NCI-H1048 (cell line): ENCODE measurements around the gene GTF2H2.
"Not testable (repeated sequence)": the region's sequence is repeated elsewhere in the genome, so short reads cannot be mapped to it uniquely, and the experiment has no call there.

Experiments used
- DNase-seq: peaks from one replicate; lab custom pipeline; 2025; lab: John Stamatoyannopoulos, UW

GTF2H2 gene

GRCh38 chr5:71067262-71067928 is at the start of gene GTF2H2:
Gene GTF2H2, minus strand, starts transcription at chr5:71067676. Its CDS starts 4,913 bp downstream, at chr5:71062763.
- not testable (repeated sequence) for DNase-seq

GRCh38 chr5:71109730-71110275 is 42.3 kb upstream of the GTF2H2 start:
- not testable (repeated sequence) for DNase-seq

GRCh38 chr5:71099996-71100395 is 32.5 kb upstream of the GTF2H2 start:
- not testable (repeated sequence) for DNase-seq

DNA sequence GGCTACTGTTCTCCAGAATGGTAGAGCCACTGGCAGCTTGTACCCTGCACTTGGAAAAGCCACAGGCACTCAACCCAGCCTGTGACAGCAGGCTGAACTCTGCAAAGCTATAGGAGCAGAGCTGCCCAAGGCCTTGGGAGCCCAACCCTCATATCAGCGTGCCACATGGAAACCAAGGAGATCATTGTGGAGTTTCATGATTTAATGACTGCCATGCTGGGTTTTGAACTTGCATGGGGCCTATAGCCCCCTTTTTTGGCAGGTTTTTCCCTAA is 30.4 kb upstream of the GTF2H2 start:
- DNase-seq = not testable (repeated sequence)

DNA sequence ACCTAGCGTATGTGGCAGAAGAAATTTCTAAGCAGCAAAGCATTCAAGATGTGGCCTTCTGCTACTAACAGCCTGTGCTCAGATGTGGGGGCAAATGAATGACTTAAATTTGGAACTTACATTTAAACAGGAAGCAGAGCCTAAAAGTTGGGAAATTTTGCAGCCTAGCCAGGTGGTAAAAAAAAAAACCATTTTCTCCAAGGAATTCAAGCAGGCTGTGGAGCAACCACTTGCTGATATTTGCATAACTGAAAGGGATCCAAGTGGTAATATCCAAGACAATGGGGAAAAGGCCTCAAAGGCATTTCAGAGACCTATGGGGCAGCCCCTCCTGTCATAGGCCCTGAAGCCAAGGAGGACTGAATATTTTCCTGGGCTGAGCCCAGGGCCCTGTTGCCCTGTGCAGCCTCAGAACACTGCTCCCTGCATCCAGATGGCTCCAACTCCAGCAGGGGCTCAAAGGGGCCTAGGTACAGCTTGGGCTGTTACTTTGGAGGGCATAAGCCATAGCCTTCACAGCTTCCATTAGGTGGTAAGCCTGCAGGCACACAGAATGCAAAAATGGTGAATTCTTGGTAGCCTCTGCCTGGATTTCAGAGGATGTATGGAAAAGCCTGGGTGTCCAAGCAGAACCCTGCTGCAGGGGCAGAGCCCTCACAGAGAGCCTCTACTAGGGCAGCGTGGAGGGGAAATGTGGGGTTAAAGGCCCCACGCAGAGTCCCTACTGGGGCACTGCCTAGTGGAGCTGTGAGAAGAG is 29.9 kb upstream of the GTF2H2 start:
- DNase-seq = not testable (repeated sequence)

- not testable (repeated sequence) for DNase-seq
Measured at GRCh38 chr5:71089773-71090172, 22.3 kb upstream of the GTF2H2 start.

DNA sequence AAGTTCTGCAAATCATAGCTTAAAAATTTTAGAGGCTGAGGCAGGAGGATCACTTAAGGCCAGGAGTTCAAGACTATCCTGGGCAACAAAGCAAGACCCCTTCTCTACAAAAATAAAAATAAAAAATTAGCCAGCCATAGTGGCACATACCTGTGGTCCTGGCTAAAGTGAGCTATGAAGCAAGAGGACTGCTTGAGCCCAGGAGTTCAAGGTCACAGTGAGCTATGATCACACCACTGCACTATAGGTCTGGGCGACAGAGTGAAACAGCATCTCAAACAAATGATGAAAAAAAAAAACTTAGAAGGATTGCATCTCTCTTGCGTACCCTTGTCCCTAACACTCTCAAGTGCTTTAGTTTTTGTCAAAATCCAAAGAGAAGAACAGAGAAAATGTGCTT is 21.3 kb upstream of the GTF2H2 start:
- DNase-seq = not testable (repeated sequence)

GRCh38 chr5:71086145-71086544 is 18.7 kb upstream of the GTF2H2 start:
- not testable (repeated sequence) for DNase-seq

DNA sequence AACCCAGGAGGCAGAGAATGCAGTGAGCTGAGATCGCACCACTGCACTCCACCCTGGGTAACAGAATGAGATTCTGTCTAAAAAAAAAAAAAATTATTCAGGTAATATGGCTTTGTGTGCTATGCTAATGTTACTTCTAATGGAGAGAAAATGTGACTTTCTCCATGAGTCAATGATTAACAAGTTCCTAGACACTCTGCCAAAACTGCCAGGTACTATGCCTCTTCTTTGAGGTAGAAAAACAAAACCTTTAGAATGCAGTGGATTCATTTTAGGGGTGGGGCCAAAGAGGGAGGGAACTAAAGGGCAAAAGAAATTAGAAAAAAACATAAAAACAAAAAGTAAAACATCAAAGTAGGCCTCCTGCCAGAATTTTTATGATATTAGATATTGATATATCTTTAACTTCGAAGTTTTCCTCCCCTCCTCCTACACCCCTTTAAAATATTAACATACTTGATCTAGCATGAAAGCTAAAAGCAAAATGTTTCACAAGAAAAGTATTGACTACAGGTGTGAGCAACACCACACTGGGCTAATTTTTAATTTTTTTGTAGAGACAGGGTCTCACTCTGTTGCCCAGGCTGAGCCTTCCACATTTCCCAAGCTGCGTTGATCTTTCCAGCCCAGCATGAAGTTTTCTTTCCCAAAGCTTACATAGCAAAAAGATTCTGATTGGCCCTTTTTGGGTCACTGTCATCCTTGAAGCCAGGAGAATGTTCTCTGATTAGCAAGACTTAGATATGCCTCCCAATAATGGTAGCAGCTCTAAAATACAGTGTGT is 17.0 kb upstream of the GTF2H2 start:
- not testable (repeated sequence) for DNase-seq

DNA sequence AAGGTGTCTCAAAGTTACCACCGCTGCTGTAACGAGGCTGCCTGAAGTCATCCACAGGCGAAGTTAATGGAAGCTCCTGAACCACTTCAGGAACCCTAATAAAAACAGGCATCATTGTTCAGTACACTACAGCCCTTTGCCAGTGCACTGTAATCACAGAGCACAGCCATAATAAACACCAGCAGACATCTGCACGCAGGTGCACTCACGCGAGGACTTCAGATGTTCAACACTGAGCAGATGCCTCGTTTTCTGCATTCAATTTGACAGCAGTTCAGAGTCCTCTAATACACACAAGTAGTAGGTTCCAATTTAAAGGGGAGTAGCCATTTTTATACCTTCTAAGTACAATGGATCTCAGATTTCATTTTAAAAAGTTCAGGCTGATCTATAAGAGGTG is 15.4 kb upstream of the GTF2H2 start:
- not testable (repeated sequence) for DNase-seq

- DNase-seq = not testable (repeated sequence)
Measured at GRCh38 chr5:71082340-71082739, 14.9 kb upstream of the GTF2H2 start.

DNA sequence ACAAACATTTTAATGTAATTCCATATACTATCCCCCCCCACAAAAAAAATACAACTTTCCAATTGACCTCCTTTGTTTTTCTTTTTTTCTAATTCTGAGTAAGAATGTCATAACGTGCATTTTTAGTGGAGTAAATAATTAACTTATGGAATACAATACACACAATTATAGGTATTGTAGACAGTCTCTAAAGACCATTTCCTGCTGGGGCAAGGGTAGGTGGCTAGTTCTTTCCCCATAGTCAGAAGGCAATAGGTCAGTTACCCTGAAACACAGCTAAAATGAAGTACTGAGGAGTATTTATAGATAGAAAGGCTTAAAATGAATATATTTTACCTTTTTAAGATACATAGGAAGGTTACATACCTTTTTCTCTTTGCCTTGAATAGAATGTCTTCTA is 6.2 kb downstream of the GTF2H2 start:
- not testable (repeated sequence) for DNase-seq

DNA sequence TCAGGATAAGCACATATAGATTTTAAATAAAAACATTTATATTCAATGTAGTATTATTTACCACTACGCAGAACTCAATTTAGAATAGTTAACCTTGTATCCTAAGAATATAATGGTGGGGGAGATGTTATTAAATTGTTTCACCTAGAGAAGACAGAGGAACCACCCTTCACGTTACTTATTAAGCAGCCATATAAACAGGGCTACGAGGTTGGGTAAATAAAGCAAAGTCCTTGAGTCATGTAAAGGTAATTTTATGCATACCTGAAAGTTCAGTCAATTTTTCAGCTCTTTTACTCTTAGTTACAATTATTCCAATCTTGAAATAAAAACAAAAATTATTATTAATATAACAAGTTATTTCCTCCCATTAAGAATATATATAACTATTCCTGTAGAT is 8.1 kb downstream of the GTF2H2 start:
- DNase-seq = not testable (repeated sequence)

DNA sequence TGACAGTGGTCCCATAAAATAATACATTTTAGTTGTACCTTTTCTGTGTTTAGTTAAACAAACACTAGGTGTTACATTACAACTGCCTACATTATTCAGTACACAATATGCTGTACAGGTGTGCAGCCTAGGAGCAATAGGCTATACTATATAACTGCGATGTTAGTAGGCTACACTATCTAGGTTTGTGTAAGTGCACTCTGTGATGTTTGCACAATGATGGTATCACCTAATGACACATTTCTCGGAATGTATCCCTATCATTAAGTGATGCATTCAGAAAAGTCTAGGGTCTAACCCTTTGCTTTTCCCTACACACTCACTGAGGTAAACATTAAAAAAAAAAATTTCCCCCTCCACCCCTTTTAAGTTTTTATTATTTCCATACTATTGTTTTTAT is 22.7 kb downstream of the GTF2H2 start:
- not testable (repeated sequence) for DNase-seq

- not testable (repeated sequence) for DNase-seq
Measured at GRCh38 chr5:71044128-71044527, 23.3 kb downstream of the GTF2H2 start.

GRCh38 chr5:71031046-71031776 is 36.3 kb downstream of the GTF2H2 start:
- DNase-seq = not testable (repeated sequence)

DNA sequence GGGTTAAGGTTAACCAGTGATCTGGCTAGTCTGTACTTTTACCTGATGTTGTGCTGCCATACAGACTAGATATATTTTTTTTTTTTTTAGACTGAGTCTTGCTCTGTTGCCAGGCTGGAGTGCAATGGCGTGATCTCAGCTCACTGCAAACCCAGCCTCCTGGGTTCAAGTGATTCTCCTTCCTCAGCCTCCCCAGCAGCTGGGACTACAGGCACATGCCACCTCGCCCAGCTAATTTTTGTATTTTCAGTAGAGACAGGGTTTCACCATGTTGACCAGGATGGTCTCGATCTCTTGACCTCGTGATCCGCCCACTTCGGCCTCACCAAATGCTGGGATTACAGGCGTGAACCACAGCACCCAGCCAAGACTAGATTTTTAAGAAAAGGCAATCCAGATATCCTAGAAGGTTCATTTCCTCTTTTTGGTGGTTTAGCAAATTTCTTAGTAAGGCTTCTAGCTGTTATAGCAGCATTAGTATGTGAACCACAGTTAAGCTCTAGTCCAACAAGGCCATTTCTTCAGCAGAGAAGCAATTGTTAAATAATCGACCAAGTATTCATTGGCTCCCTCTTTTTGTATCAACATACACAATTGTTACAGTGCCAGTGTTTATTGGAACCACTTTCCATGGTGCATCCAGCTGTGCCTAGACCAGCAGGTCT is 42.1 kb downstream of the GTF2H2 start, which contains the start of gene NAIP:
Gene NAIP (minus strand): TSS at position 51 of the 665 bp plus-strand sequence. CDS start 12,424 bp downstream, outside the sequence.
- DNase-seq = not testable (repeated sequence)

GRCh38 chr5:71020643-71021042 is 46.8 kb downstream of the GTF2H2 start:
- not testable (repeated sequence) for DNase-seq

DNA sequence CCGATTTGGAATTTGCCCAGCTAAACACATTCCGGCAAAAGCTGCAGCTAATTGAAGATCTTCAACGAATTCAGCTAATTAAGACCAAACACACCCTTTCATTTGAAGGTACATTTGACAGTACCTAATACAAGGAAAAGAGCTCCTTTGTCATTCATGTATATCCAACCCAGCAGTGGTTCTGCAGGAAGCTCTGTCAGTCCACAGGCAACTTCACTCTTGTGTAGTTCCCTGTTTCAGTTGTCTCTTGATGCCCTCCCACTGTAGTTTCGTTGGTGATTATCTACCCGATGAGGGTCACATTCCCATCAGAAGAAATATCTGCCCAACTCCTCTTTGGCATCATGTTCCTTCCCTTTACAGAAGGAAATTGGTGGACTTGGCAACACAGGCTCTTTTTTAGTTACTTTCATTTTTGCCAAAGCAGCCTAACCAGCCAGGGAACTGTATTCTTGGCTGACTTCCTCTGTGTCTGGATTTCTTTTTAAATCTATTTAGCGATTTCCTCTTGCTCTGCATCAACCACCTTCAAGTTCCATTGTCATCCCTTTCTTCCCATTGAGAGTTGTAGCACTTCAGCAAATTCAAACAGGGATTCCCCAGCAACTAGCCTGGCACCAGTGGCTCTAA is 49.0 kb downstream of the GTF2H2 start:
- not testable (repeated sequence) for DNase-seq

GRCh38 chr5:71014176-71014575 is 53.3 kb downstream of the GTF2H2 start:
- no peak for DNase-seq
